Tibial artery (tissue), 4 donors: ENCODE data around the gene PIGN.

Experiments
- DNase-seq, 2 donors: peaks; one replicate each; pipeline ENCODE4 v3.0.0-alpha.2; 2019
- H3K27ac ChIP-seq, 2 donors: fragments of 200-600 bp; sonication (generic) in 1 of 2; 1 replicate in 1 of 2; 2 replicates in 1 of 2; pipeline ENCODE4 v1.5.1; 2018 to 2019; ENCODE audit warnings: mild to moderate bottlenecking in 1 of 2
- H3K27me3 ChIP-seq, 2 donors: fragments of 200-600 bp; sonication (generic) in 1 of 2; one replicate each; pipeline versions ENCODE4 v1.5.1 to v1.6.0; 2016 to 2019
- H3K36me3 ChIP-seq, 3 donors: fragments of 200-600 bp; sonication (generic) in 2 of 3; one replicate each; pipeline ENCODE4 v1.5.1; 2016 to 2019; ENCODE audit warnings: mild to moderate bottlenecking in 2 of 3
- H3K4me1 ChIP-seq, 4 donors: fragments of 200-600 bp; sonication (generic) in 2 of 4; 1 replicate in 3 of 4; 2 replicates in 1 of 4; pipeline ENCODE4 v1.5.1; 2016 to 2019
- H3K4me3 ChIP-seq, 2 donors: fragments of 200-600 bp; sonication (generic) in 1 of 2; 1 replicate in 1 of 2; 2 replicates in 1 of 2; pipeline ENCODE4 v1.5.1; 2018 to 2019; ENCODE audit warnings: mild to moderate bottlenecking in 2 of 2
- H3K9me3 ChIP-seq, 3 donors: fragments of 200-600 bp; sonication (generic) in 1 of 3; one replicate each; pipeline ENCODE4 v1.5.1; 2016 to 2019
- CTCF ChIP-seq, 2 experiments: fragments of 200-600 bp in 1 of 2; fragments of 450-650 bp in 1 of 2; IDR thresholded peaks; one replicate each; pipeline ENCODE4 v1.5.1; 2017 to 2019; ENCODE audit warnings: antibody characterized with exemption in 2 of 2, mild to moderate bottlenecking in 1 of 2, moderate library complexity in 1 of 2
- intact Hi-C: fragments of 100-400 bp; cut with DNase I; formaldehyde crosslinking; loops from one replicate; pipeline ENCODE4 v1.15.0; 2023; ENCODE audit warnings: low total_unique reads

PIGN gene

GRCh38 chr18:62186774-62187542, at the start of gene PIGN, which contains the start of gene RELCH:
Gene PIGN, minus strand, starts transcription at chr18:62187056. Its CDS starts 25,703 bp downstream, at chr18:62161353.
Gene RELCH, plus strand, starts transcription at chr18:62187255. Its CDS starts 251 bp downstream, at chr18:62187506.
- Histone ChIP-seq H3K27me3 (no peaks in the 10 kb centered on the region), H3K27ac (peak within 1 kb of the TSS; percentile 83 to 89), H3K4me3 (peak within 1 kb of the TSS; percentile 81 to 91), H3K9me3 (no peaks in the 10 kb centered on the region), H3K36me3 (no peaks in the 10 kb centered on the region), H3K4me1 (peaks cover 0 to 48% (median 28%) of the 10 kb centered on the region in 4 donors)
- DNase-seq = peak; percentile 97 to 98
- TF ChIP-seq CTCF (IDR thresholded peaks at IDR 0.05) = peak in 1 of 2 experiments; percentile 13
- intact Hi-C loops = loop anchor here (10.0 kb wide), 3 partner anchors 338 to 1228 kb away; partner anchors contain the start of gene ZCCHC2

GRCh38 chr18:62236252-62236651, 49.4 kb upstream of the PIGN start:
- Histone ChIP-seq H3K4me1 (no peaks in the 10 kb centered on the region), H3K27ac (no peak overlapping the region), H3K4me3 (no peak overlapping the region), H3K9me3 (no peaks in the 10 kb centered on the region), H3K36me3 (peaks cover 20 to 28% (median 23%) of the 10 kb centered on the region in 3 donors), H3K27me3 (no peaks in the 10 kb centered on the region)
- no peak for DNase-seq
- intact Hi-C loops = no loop called here
- no peak for TF ChIP-seq CTCF (IDR thresholded peaks at IDR 0.05)

DNA sequence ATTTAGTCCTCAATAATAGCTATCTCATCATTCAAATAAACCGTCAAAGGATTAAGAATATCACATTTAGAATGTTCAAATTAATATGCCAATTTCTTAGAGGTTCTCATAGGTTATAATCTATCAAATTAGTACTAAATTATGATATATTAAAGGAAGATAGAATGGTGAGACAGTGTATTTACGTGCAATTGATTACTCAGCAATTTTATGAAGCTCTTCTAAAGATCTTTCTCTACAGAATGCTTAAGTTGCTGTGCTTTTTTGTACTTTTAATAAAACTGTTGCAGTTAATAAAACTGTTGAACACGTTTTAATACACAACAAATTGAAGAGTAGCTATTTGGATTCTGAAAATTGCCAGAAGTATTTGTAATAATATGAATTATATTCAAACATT, 39.2 kb upstream of the PIGN start:
- Histone ChIP-seq H3K4me3 (no peak overlapping the region), H3K4me1 (no peaks in the 10 kb centered on the region), H3K27me3 (no peaks in the 10 kb centered on the region), H3K36me3 (peaks cover 39 to 59% (median 58%) of the 10 kb centered on the region in 3 donors), H3K27ac (no peak overlapping the region), H3K9me3 (peaks cover 0 to 10% (median 0%) of the 10 kb centered on the region in 3 donors)
- DNase-seq = no peak
- intact Hi-C loops = no loop called here
- no peak for TF ChIP-seq CTCF (IDR thresholded peaks at IDR 0.05)

- TF ChIP-seq CTCF (IDR thresholded peaks at IDR 0.05) = no peak
- H3K36me3 ChIP-seq = peaks cover 26 to 49% (median 42%) of the 10 kb centered on the region in 3 donors
Observed at GRCh38 chr18:62224229-62224628, 37.4 kb upstream of the PIGN start.

GRCh38 chr18:62214790-62215189, 27.9 kb upstream of the PIGN start:
- no peaks in the 10 kb centered on the region for H3K9me3 ChIP-seq
- no peaks in the 10 kb centered on the region for H3K27me3 ChIP-seq
- intact Hi-C loops = no loop called here
- H3K36me3 ChIP-seq = peaks cover 8 to 18% (median 18%) of the 10 kb centered on the region in 3 donors
- DNase-seq = no peak
- H3K4me1 ChIP-seq = no peaks in the 10 kb centered on the region
- TF ChIP-seq CTCF (IDR thresholded peaks at IDR 0.05) = no peak
- no peak overlapping the region for H3K4me3 ChIP-seq
- H3K27ac ChIP-seq = no peak overlapping the region

More at GRCh38 chr18:62224229-62224628, 37.4 kb upstream of the PIGN start:
- DNase-seq = no peak
- Histone ChIP-seq H3K27me3 (no peaks in the 10 kb centered on the region), H3K4me1 (no peaks in the 10 kb centered on the region), H3K4me3 (no peak overlapping the region), H3K9me3 (peaks cover 0 to 10% (median 0%) of the 10 kb centered on the region in 3 donors), H3K27ac (no peak overlapping the region)
- intact Hi-C loops = no loop called here
